H9 (cell line): ENCODE data around the gene OGFR. TPM values are rescaled to one million over a fixed set of nuclear protein-coding genes. Genes with fewer than 3 reads are reported as not detected.

Experiments
- DNase-seq: peaks from one replicate; pipeline ENCODE4 v3.0.0-alpha.2; 2017
- H2AFZ ChIP-seq: one replicate; pipeline ENCODE4 v1.6.1; 2013; ENCODE audit warnings: mild to moderate bottlenecking, low read length, control low read depth, moderate library complexity
- H2AK5ac ChIP-seq: 2 replicates; pipeline ENCODE4 v1.6.1; 2013; ENCODE audit warnings: low read length, control low read depth, mixed read lengths; ENCODE audit not compliant: insufficient read length
- H2BK120ac ChIP-seq: one replicate; pipeline ENCODE4 v1.6.1; 2013; ENCODE audit warnings: low read depth, mild to moderate bottlenecking, low read length, control low read depth, inconsistent platforms; ENCODE audit not compliant: poor library complexity, severe bottlenecking
- H2BK12ac ChIP-seq: 2 replicates; pipeline ENCODE4 v1.6.1; 2013; ENCODE audit warnings: low read length, control low read depth, mixed read lengths, low read depth; ENCODE audit not compliant: insufficient read length
- H2BK15ac ChIP-seq: 2 replicates; pipeline ENCODE4 v1.6.1; 2013; ENCODE audit warnings: low read depth, low read length, control low read depth
- H2BK20ac ChIP-seq: one replicate; pipeline ENCODE4 v1.6.1; 2013; ENCODE audit warnings: low read depth, mild to moderate bottlenecking, low read length, control low read depth, inconsistent platforms; ENCODE audit not compliant: poor library complexity, severe bottlenecking
- H2BK5ac ChIP-seq: 2 replicates; pipeline ENCODE4 v1.6.1; 2013; ENCODE audit warnings: low read length, control low read depth, mixed read lengths; ENCODE audit not compliant: insufficient read length
- H3K14ac ChIP-seq: 2 replicates; pipeline ENCODE4 v1.6.1; 2013; ENCODE audit warnings: low read length, control low read depth; ENCODE audit not compliant: insufficient read depth
- H3K18ac ChIP-seq: 2 replicates; pipeline ENCODE4 v1.6.1; 2013; ENCODE audit warnings: low read depth, mild to moderate bottlenecking, mixed read lengths, low read length, control low read depth; ENCODE audit not compliant: insufficient read length
- H3K23ac ChIP-seq: 2 replicates; pipeline ENCODE4 v1.6.1; 2013; ENCODE audit warnings: low read length, control low read depth, mixed read lengths, low read depth; ENCODE audit not compliant: insufficient read length
- H3K23me2 ChIP-seq: 2 replicates; pipeline ENCODE4 v1.6.1; 2013; ENCODE audit warnings: low read depth, mild to moderate bottlenecking, mixed read lengths, low read length, control low read depth; ENCODE audit not compliant: insufficient read length, poor library complexity, severe bottlenecking
- H3K27ac ChIP-seq: 2 replicates; pipeline ENCODE4 v1.5.1; 2013; ENCODE audit warnings: low read length, control low read depth, mixed read lengths, low read depth; ENCODE audit not compliant: insufficient read length
- H3K27me3 ChIP-seq: 2 replicates; pipeline ENCODE4 v1.6.1; 2013; ENCODE audit warnings: low read length, control low read depth, inconsistent platforms; ENCODE audit not compliant: insufficient read depth
- H3K4ac ChIP-seq: 2 replicates; pipeline ENCODE4 v1.6.1; 2013; ENCODE audit warnings: low read depth, mild to moderate bottlenecking, control low read depth, inconsistent platforms, low read length, moderate library complexity
- H3K4me1 ChIP-seq: 2 replicates; pipeline ENCODE4 v1.6.1; 2013; ENCODE audit warnings: low read length, control low read depth, inconsistent platforms; ENCODE audit not compliant: insufficient read depth
- H3K4me2 ChIP-seq: 2 replicates; pipeline ENCODE4 v1.6.1; 2013; ENCODE audit warnings: low read length, control low read depth, mixed read lengths; ENCODE audit not compliant: insufficient read length, insufficient read depth
- H3K56ac ChIP-seq: 2 replicates; pipeline ENCODE4 v1.6.1; 2013; ENCODE audit warnings: low read depth, mild to moderate bottlenecking, mixed read lengths, low read length, control low read depth; ENCODE audit not compliant: insufficient read length
- H3K79me1 ChIP-seq: 2 replicates; pipeline ENCODE4 v1.6.1; 2013; ENCODE audit warnings: low read depth, mild to moderate bottlenecking, moderate library complexity, low read length, control low read depth, inconsistent platforms; ENCODE audit not compliant: insufficient read depth, poor library complexity, severe bottlenecking
- H3K79me2 ChIP-seq: 2 replicates; pipeline ENCODE4 v1.6.1; 2013; ENCODE audit warnings: low read length, control low read depth, inconsistent platforms; ENCODE audit not compliant: insufficient read depth
- H3K9ac ChIP-seq: 2 replicates; pipeline ENCODE4 v1.6.1; 2013; ENCODE audit warnings: low read length, control low read depth, mixed read lengths; ENCODE audit not compliant: insufficient read length; ENCODE audit errors: extremely low read depth
- H3K9me3 ChIP-seq: one replicate; pipeline ENCODE4 v1.6.1; 2013; ENCODE audit warnings: low read depth, low read length, inconsistent platforms; ENCODE audit not compliant: control insufficient read depth
- H3T11ph ChIP-seq: one replicate; pipeline ENCODE4 v1.6.1; 2013; ENCODE audit warnings: mild to moderate bottlenecking, low read length, control low read depth, inconsistent platforms
- H4K20me1 ChIP-seq: one replicate; pipeline ENCODE4 v1.6.1; 2013; ENCODE audit not compliant: control insufficient read depth, insufficient read length, insufficient read depth
- H4K5ac ChIP-seq: 2 replicates; pipeline ENCODE4 v1.6.1; 2013; ENCODE audit warnings: low read depth, mild to moderate bottlenecking, mixed read lengths, low read length, control low read depth; ENCODE audit not compliant: insufficient read length
- H4K8ac ChIP-seq: replicated peaks from 2 replicates; pipeline ENCODE4 v1.6.1; 2013; ENCODE audit warnings: low read length, control low read depth, mixed read lengths, low read depth; ENCODE audit not compliant: insufficient read length
- H4K91ac ChIP-seq: 2 replicates; pipeline ENCODE4 v1.6.1; 2013; ENCODE audit warnings: low read depth, mild to moderate bottlenecking, moderate library complexity, mixed read lengths, low read length, control low read depth; ENCODE audit not compliant: insufficient read length
- H3K27ac Mint-ChIP-seq, 3 experiments: 2 replicates in 2 of 3; 3 replicates in 1 of 3; pipeline ENCODE4 v1.8.0; 2020 to 2021; ENCODE audit warnings: mixed read lengths in 3 of 3, mild to moderate bottlenecking in 1 of 3, moderate library complexity in 1 of 3
- H3K27me3 Mint-ChIP-seq: 2 replicates; pipeline ENCODE4 v1.8.0; 2021; ENCODE audit warnings: low read depth, mild to moderate bottlenecking, moderate library complexity, mixed read lengths
- H3K36me3 Mint-ChIP-seq, 3 experiments: 2 replicates in 2 of 3; 3 replicates in 1 of 3; pipeline ENCODE4 v1.8.0; 2020 to 2021; ENCODE audit warnings: low read depth in 3 of 3, mixed read lengths in 3 of 3; ENCODE audit not compliant: insufficient read depth in 1 of 3
- H3K4me1 Mint-ChIP-seq, 2 experiments: 2 replicates each; pipeline ENCODE4 v1.8.0; 2020; ENCODE audit warnings: mixed read lengths in 2 of 2
- H3K4me3 Mint-ChIP-seq, 2 experiments: 2 replicates in 1 of 2; 3 replicates in 1 of 2; pipeline ENCODE4 v1.8.0; 2020 to 2021; ENCODE audit warnings: mild to moderate bottlenecking in 2 of 2, mixed read lengths in 2 of 2, moderate library complexity in 1 of 2
- H3K9me3 Mint-ChIP-seq, 2 experiments: 2 replicates in 1 of 2; 3 replicates in 1 of 2; pipeline ENCODE4 v1.8.0; 2020; ENCODE audit warnings: mild to moderate bottlenecking in 2 of 2, mixed read lengths in 2 of 2, moderate library complexity in 1 of 2
- WGBS: extraction: QIAGEN DNeasy Blood & Tissue Kit; methylation state at CpG from one replicate; pipeline ENCODE4 v1.1.7; 2013; ENCODE audit warnings: missing lambda C conversion rate, low lambda C conversion rate, mixed read lengths; ENCODE audit not compliant: insufficient read length; ENCODE audit errors: extremely low coverage; 5-methylcytosine and 5-hydroxymethylcytosine counted together
- total RNA-seq: library from RNA; stranded (reverse); gene quantifications from 2 replicates; pipeline ENCODE4 v1.2.1, GENCODE V29; 2021
- TF ChIP-seq, protein P1 (sequence below): fragments of 200-600 bp; sonication (generic); conservative IDR thresholded peaks from 3 replicates; pipeline ENCODE4 v1.8.0; 2021; ENCODE audit warnings: antibody characterized with exemption, mild to moderate bottlenecking

The OGFR gene
- total RNA-seq, 1 experiment from 2014 or later: 33.1 TPM

GRCh38 chr20:62772103-62772611 lies 32.5 kb upstream of the OGFR start:
- no peak overlapping the region for H3K18ac ChIP-seq
- no peaks in the 10 kb centered on the region for H3K79me2 ChIP-seq
- H2BK12ac ChIP-seq: no peak overlapping the region
- no peak overlapping the region for H3K14ac ChIP-seq
- H2BK5ac ChIP-seq: no peak overlapping the region
- no peaks in the 10 kb centered on the region for H4K20me1 ChIP-seq
- no peaks in the 10 kb centered on the region for H3K27me3 ChIP-seq
- H2BK120ac ChIP-seq: no peak overlapping the region
- no peak overlapping the region for H4K8ac ChIP-seq
- no peak for DNase-seq
- no peak overlapping the region for H3K27ac ChIP-seq
- no peaks in the 10 kb centered on the region for H3K9me3 ChIP-seq
- H3K4ac ChIP-seq: no peak overlapping the region
- Mint-ChIP-seq H3K9me3 (no peaks in the 10 kb centered on the region; a peak in 2 of 5 replicates), H3K36me3 (no peaks in the 10 kb centered on the region; a peak in 1 of 7 replicates), H3K27ac (0 out of 7 replicates have a peak overlapping the region, but pooled peaks of 1 of the 3 experiments have one; percentile 53), H3K4me1 (peaks cover 4 to 23% of the 10 kb centered on the region in 2 experiments; a peak in 3 of 4 replicates), H3K4me3 (peak overlapping the region in 1 of 2 experiments; percentile 32; a peak in 1 of 5 replicates), H3K27me3 (peaks cover 10% of the 10 kb centered on the region)
- H3T11ph ChIP-seq: no peak overlapping the region
- H2AFZ ChIP-seq: no peak overlapping the region
- H3K9ac ChIP-seq: no peak overlapping the region
- no peak overlapping the region for H3K23ac ChIP-seq
- H3K4me2 ChIP-seq: no peak overlapping the region
- TF ChIP-seq, protein P1, sequence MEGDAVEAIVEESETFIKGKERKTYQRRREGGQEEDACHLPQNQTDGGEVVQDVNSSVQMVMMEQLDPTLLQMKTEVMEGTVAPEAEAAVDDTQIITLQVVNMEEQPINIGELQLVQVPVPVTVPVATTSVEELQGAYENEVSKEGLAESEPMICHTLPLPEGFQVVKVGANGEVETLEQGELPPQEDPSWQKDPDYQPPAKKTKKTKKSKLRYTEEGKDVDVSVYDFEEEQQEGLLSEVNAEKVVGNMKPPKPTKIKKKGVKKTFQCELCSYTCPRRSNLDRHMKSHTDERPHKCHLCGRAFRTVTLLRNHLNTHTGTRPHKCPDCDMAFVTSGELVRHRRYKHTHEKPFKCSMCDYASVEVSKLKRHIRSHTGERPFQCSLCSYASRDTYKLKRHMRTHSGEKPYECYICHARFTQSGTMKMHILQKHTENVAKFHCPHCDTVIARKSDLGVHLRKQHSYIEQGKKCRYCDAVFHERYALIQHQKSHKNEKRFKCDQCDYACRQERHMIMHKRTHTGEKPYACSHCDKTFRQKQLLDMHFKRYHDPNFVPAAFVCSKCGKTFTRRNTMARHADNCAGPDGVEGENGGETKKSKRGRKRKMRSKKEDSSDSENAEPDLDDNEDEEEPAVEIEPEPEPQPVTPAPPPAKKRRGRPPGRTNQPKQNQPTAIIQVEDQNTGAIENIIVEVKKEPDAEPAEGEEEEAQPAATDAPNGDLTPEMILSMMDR: no peak
- no CpG with 5 or more reads among the region's 23 CpGs for WGBS
- H2BK15ac ChIP-seq: no peak overlapping the region
- H4K5ac ChIP-seq: no peak overlapping the region
- peaks cover 3% of the 10 kb centered on the region; the same call in 1 of the 2 replicates for H3K4me1 ChIP-seq
- H2BK20ac ChIP-seq: no peak overlapping the region
- H4K91ac ChIP-seq: no peak overlapping the region
- no peak overlapping the region for H3K56ac ChIP-seq
- H3K79me1 ChIP-seq: no peaks in the 10 kb centered on the region
- no peak overlapping the region for H2AK5ac ChIP-seq
- no peaks in the 10 kb centered on the region for H3K23me2 ChIP-seq
